ENCODE data around the gene PCDHA4.
"Not testable (repeated sequence)": the region's sequence is repeated elsewhere in the genome, so short reads cannot be mapped to it uniquely, and the experiment has no call there.

PCDHA4 gene

DNA sequence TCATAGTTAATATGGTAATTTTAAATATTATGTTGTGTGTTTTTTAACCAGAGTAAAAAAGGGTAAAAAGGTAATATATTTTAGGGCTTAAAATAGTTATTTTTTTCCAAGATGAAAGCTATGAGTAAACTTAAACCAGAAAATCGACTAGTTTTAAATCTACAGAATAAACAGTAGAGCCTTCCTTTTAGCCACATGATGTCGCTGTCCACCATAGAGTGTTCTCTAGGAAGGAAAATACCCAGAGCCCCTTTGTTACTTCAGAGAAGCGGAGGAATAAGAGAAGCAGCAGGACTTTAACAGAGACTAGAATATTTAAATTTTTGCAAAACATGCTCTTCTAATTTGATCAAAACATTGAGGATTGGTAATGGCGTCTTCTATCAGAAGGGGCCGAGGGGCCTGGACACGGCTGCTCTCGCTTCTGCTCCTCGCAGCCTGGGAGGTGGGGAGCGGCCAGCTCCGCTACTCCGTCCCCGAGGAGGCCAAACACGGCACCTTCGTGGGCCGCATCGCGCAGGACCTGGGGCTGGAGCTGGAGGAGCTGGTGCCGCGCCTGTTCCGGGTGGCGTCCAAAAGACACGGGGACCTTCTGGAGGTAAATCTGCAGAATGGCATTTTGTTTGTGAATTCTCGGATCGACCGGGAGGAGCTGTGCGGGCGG lies 12.1 kb upstream of the PCDHA4 start, which contains the start of gene PCDHA2:
TSS of gene PCDHA2 (plus strand) at position 258 of the 664 bp plus-strand sequence.
- 38% methylated on average over 26 of the region's 27 CpGs for WGBS
- no peak within 1 kb of the TSS for H4K8ac ChIP-seq (ENCODE audit: low read length)
- no peaks in the 10 kb centered on the region for H3K27me3 ChIP-seq (ENCODE audit: control insufficient read depth in 1 of 2, insufficient read depth in 1 of 2, low read length in 2 of 2)
- H2BK12ac ChIP-seq (ENCODE audit: low read length in 2 of 2) = no peak within 1 kb of the TSS
- peak; percentile 73 for DNase-seq
- H2AK5ac ChIP-seq (ENCODE audit: low read length, severe bottlenecking) = no peak within 1 kb of the TSS
- H3K23ac ChIP-seq (ENCODE audit: low read length in 2 of 2) = no peak within 1 kb of the TSS
- H3K4ac ChIP-seq (ENCODE audit: low read depth in 1 of 2, low read length in 2 of 2) = no peak within 1 kb of the TSS
- H3K9ac ChIP-seq (ENCODE audit: low read length) = no peak within 1 kb of the TSS
- H3K4me3 ChIP-seq (ENCODE audit: insufficient read depth in 1 of 2, low read depth in 1 of 2, low read length in 2 of 2) = peak within 1 kb of the TSS; percentile 18 to 54
- H2BK15ac ChIP-seq (ENCODE audit: low read depth, poor library complexity, severe bottlenecking) = no peak within 1 kb of the TSS
- no peak within 1 kb of the TSS for H4K91ac ChIP-seq (ENCODE audit: low read length)
- peak within 1 kb of the TSS; percentile 61 for H3K4me2 ChIP-seq (ENCODE audit: low read length, poor library complexity, severe bottlenecking)
- H2BK5ac ChIP-seq (ENCODE audit: low read depth, low read length, poor library complexity, severe bottlenecking) = no peak within 1 kb of the TSS
- H3K14ac ChIP-seq (ENCODE audit: low read length in 2 of 2) = no peak within 1 kb of the TSS
- peak within 1 kb of the TSS; percentile 19 for H2AFZ ChIP-seq (ENCODE audit: low read depth, low read length)
- no peaks in the 10 kb centered on the region for H3K79me1 ChIP-seq (replicated peaks; ENCODE audit: low read length, poor library complexity, severe bottlenecking)
- no peaks in the 10 kb centered on the region for H3K4me1 ChIP-seq (ENCODE audit: control insufficient read depth, insufficient read depth, low read depth, low read length)
- no peak within 1 kb of the TSS for H3K18ac ChIP-seq (ENCODE audit: low read depth in 1 of 2, low read length in 2 of 2)
- no peak within 1 kb of the TSS for H2BK120ac ChIP-seq (ENCODE audit: low read depth, low read length)
- no peak within 1 kb of the TSS for H3K27ac ChIP-seq (ENCODE audit: low read length, poor library complexity, severe bottlenecking)
- H3K36me3 ChIP-seq (ENCODE audit: control insufficient read depth in 1 of 2, insufficient read depth in 2 of 2, low read depth in 1 of 2, low read length in 2 of 2) = peaks cover 0 to 8% of the 10 kb centered on the region in 2 experiments
- peaks cover 75% of the 10 kb centered on the region for H3K9me3 ChIP-seq (ENCODE audit: control insufficient read depth, low read length)

DNA sequence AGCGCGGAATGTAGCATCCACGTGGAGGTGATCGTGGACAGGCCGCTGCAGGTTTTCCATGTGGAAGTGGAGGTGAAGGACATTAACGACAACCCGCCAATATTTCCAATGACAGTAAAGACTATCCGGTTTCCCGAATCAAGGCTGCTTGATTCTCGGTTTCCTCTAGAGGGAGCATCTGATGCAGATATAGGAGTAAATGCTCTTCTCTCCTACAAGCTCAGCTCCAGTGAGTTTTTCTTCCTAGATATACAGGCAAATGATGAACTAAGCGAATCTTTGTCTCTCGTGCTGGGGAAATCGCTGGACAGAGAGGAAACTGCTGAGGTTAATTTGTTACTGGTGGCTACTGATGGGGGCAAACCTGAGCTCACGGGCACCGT lies 11.6 kb upstream of the PCDHA4 start:
- Histone ChIP-seq H3K4me1 (ENCODE audit: control insufficient read depth, insufficient read depth, low read depth, low read length) (no peaks in the 10 kb centered on the region), H3K14ac (ENCODE audit: low read length in 2 of 2) (no peak overlapping the region), H3K27ac (ENCODE audit: low read length, poor library complexity, severe bottlenecking) (no peak overlapping the region), H2BK120ac (ENCODE audit: low read depth, low read length) (no peak overlapping the region), H3K36me3 (ENCODE audit: control insufficient read depth in 1 of 2, insufficient read depth in 2 of 2, low read depth in 1 of 2, low read length in 2 of 2) (peaks cover 0 to 8% of the 10 kb centered on the region in 2 experiments), H2BK15ac (ENCODE audit: low read depth, poor library complexity, severe bottlenecking) (no peak overlapping the region), H3K79me1 (replicated peaks; ENCODE audit: low read length, poor library complexity, severe bottlenecking) (no peaks in the 10 kb centered on the region), H2AFZ (ENCODE audit: low read depth, low read length) (peak overlapping the region; percentile 19), H4K8ac (ENCODE audit: low read length) (no peak overlapping the region), H3K9ac (ENCODE audit: low read length) (no peak overlapping the region), H4K91ac (ENCODE audit: low read length) (no peak overlapping the region), H3K4ac (ENCODE audit: low read depth in 1 of 2, low read length in 2 of 2) (no peak overlapping the region), H3K9me3 (ENCODE audit: control insufficient read depth, low read length) (peaks cover 72% of the 10 kb centered on the region), H3K4me2 (ENCODE audit: low read length, poor library complexity, severe bottlenecking) (peak overlapping the region; percentile 61), H3K4me3 (ENCODE audit: insufficient read depth in 1 of 2, low read depth in 1 of 2, low read length in 2 of 2) (peak overlapping the region in 1 of 2 experiments; percentile 54), H2BK12ac (ENCODE audit: low read length in 2 of 2) (no peak overlapping the region), H2BK5ac (ENCODE audit: low read depth, low read length, poor library complexity, severe bottlenecking) (no peak overlapping the region), H3K27me3 (ENCODE audit: control insufficient read depth in 1 of 2, insufficient read depth in 1 of 2, low read length in 2 of 2) (no peaks in the 10 kb centered on the region), H2AK5ac (ENCODE audit: low read length, severe bottlenecking) (no peak overlapping the region), H3K18ac (ENCODE audit: low read depth in 1 of 2, low read length in 2 of 2) (no peak overlapping the region), H3K23ac (ENCODE audit: low read length in 2 of 2) (no peak overlapping the region)
- 21% methylated on average over 12 of the region's 15 CpGs for WGBS
- peak; percentile 69 for DNase-seq

DNA sequence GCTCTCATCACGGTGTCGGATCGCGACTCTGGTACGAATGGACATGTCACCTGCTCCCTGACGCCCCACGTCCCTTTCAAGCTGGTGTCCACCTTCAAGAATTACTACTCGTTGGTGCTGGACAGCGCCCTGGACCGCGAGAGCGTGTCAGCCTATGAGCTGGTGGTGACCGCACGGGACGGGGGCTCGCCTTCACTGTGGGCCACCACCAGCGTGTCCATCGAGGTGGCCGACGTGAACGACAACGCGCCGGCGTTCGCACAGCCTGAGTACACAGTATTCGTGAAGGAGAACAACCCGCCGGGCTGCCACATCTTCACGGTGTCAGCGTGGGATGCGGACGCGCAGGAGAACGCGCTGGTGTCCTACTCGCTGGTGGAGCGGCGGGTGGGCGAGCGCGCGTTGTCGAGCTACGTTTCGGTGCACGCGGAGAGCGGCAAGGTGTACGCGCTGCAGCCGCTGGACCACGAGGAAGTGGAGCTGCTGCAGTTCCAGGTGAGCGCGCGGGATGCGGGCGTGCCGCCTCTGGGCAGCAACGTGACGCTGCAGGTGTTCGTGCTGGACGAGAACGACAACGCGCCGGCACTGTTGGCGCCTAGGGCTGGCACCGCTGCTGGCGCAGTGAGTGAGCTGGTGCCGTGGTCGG lies 10.7 kb upstream of the PCDHA4 start:
- H3K27ac ChIP-seq (ENCODE audit: low read length, poor library complexity, severe bottlenecking); H2BK12ac ChIP-seq (ENCODE audit: low read length in 2 of 2); H3K18ac ChIP-seq (ENCODE audit: low read depth in 1 of 2, low read length in 2 of 2); H2BK5ac ChIP-seq (ENCODE audit: low read depth, low read length, poor library complexity, severe bottlenecking); H4K8ac ChIP-seq (ENCODE audit: low read length); H3K36me3 ChIP-seq (ENCODE audit: control insufficient read depth in 1 of 2, insufficient read depth in 2 of 2, low read depth in 1 of 2, low read length in 2 of 2); H2BK15ac ChIP-seq (ENCODE audit: low read depth, poor library complexity, severe bottlenecking); H3K4ac ChIP-seq (ENCODE audit: low read depth in 1 of 2, low read length in 2 of 2); H3K79me1 ChIP-seq (replicated peaks; ENCODE audit: low read length, poor library complexity, severe bottlenecking); H3K23ac ChIP-seq (ENCODE audit: low read length in 2 of 2); H2BK120ac ChIP-seq (ENCODE audit: low read depth, low read length); H2AFZ ChIP-seq (ENCODE audit: low read depth, low read length); H3K14ac ChIP-seq (ENCODE audit: low read length in 2 of 2); H4K91ac ChIP-seq (ENCODE audit: low read length); H2AK5ac ChIP-seq (ENCODE audit: low read length, severe bottlenecking); DNase-seq; H3K27me3 ChIP-seq (ENCODE audit: control insufficient read depth in 1 of 2, insufficient read depth in 1 of 2, low read length in 2 of 2); H3K9ac ChIP-seq (ENCODE audit: low read length); H3K4me1 ChIP-seq (ENCODE audit: control insufficient read depth, insufficient read depth, low read depth, low read length); H3K4me2 ChIP-seq (ENCODE audit: low read length, poor library complexity, severe bottlenecking): not testable (repeated sequence)
- WGBS = 97% methylated on average over 68 of the region's 72 CpGs
- peak overlapping the region in 1 of 2 experiments; percentile 18 for H3K4me3 ChIP-seq (ENCODE audit: insufficient read depth in 1 of 2, low read depth in 1 of 2, low read length in 2 of 2)
- peaks cover 71% of the 10 kb centered on the region for H3K9me3 ChIP-seq (ENCODE audit: control insufficient read depth, low read length)

DNA sequence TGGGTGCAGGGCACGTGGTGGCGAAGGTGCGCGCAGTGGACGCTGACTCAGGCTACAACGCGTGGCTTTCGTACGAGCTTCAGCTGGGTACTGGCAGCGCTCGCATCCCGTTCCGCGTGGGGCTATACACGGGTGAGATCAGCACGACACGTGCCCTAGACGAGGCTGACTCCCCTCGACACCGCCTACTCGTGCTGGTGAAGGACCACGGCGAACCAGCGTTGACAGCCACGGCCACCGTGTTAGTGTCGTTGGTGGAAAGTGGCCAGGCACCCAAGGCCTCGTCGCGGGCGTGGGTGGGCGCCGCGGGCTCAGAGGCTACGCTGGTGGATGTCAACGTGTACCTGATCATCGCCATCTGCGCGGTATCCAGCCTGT lies 10.2 kb upstream of the PCDHA4 start:
- no peak overlapping the region for H3K27ac ChIP-seq (ENCODE audit: low read length, poor library complexity, severe bottlenecking)
- H4K8ac ChIP-seq (ENCODE audit: low read length) = no peak overlapping the region
- no peak overlapping the region for H3K4me3 ChIP-seq (ENCODE audit: insufficient read depth in 1 of 2, low read depth in 1 of 2, low read length in 2 of 2)
- H3K23ac ChIP-seq (ENCODE audit: low read length in 2 of 2) = no peak overlapping the region
- no peak overlapping the region for H3K18ac ChIP-seq (ENCODE audit: low read depth in 1 of 2, low read length in 2 of 2)
- no peak overlapping the region for H2BK5ac ChIP-seq (ENCODE audit: low read depth, low read length, poor library complexity, severe bottlenecking)
- no peak overlapping the region for H3K9ac ChIP-seq (ENCODE audit: low read length)
- H2BK120ac ChIP-seq (ENCODE audit: low read depth, low read length) = no peak overlapping the region
- H3K36me3 ChIP-seq (ENCODE audit: control insufficient read depth in 1 of 2, insufficient read depth in 2 of 2, low read depth in 1 of 2, low read length in 2 of 2) = peaks cover 0 to 8% of the 10 kb centered on the region in 2 experiments
- no peaks in the 10 kb centered on the region for H3K4me1 ChIP-seq (ENCODE audit: control insufficient read depth, insufficient read depth, low read depth, low read length)
- no peak overlapping the region for H3K14ac ChIP-seq (ENCODE audit: low read length in 2 of 2)
- H2AK5ac ChIP-seq (ENCODE audit: low read length, severe bottlenecking) = no peak overlapping the region
- H2AFZ ChIP-seq (ENCODE audit: low read depth, low read length) = no peak overlapping the region
- H3K27me3 ChIP-seq (ENCODE audit: control insufficient read depth in 1 of 2, insufficient read depth in 1 of 2, low read length in 2 of 2) = no peaks in the 10 kb centered on the region
- peaks cover 73% of the 10 kb centered on the region for H3K9me3 ChIP-seq (ENCODE audit: control insufficient read depth, low read length)
- H3K4ac ChIP-seq (ENCODE audit: low read depth in 1 of 2, low read length in 2 of 2) = no peak overlapping the region
- no peak overlapping the region for H2BK15ac ChIP-seq (ENCODE audit: low read depth, poor library complexity, severe bottlenecking)
- WGBS = 98% methylated on average over 39 of the region's 39 CpGs
- no peak overlapping the region for H4K91ac ChIP-seq (ENCODE audit: low read length)
- no peak for DNase-seq
- no peak overlapping the region for H2BK12ac ChIP-seq (ENCODE audit: low read length in 2 of 2)
- H3K4me2 ChIP-seq (ENCODE audit: low read length, poor library complexity, severe bottlenecking) = no peak overlapping the region
- H3K79me1 ChIP-seq (replicated peaks; ENCODE audit: low read length, poor library complexity, severe bottlenecking) = no peaks in the 10 kb centered on the region
